Measurements from ENCODE around the gene CTU2. TPM values are rescaled to one million over a fixed set of nuclear protein-coding genes. Genes with fewer than 3 reads are reported as not detected.
A peak's percentile ranks its signal among the peaks of the same experiment; 100 is the strongest.

Gene CTU2
- total RNA-seq, 3 donors from 2014 or later (not counting 1 experiment from before 2014, with no cell fraction given): 36.6 to 43.3 (median 39.9) TPM

- Histone ChIP-seq H3K9me3 (ENCODE audit: control insufficient read depth, insufficient read depth, low read length) (no peaks in the 10 kb centered on the region), H3K4me1 (ENCODE audit: control insufficient read depth, insufficient read depth, low read length) (peaks cover 61% of the 10 kb centered on the region), H3K27me3 (ENCODE audit: control insufficient read depth, insufficient read depth, low read length) (no peaks in the 10 kb centered on the region), H3K36me3 (ENCODE audit: control insufficient read depth, insufficient read depth, low read length) (peaks cover 5% of the 10 kb centered on the region), H3K27ac (ENCODE audit: low read length) (peak overlapping the region; percentile 83), H3K4me3 (ENCODE audit: low read length) (peak overlapping the region; percentile 67)
- ATAC-seq: peak in 1 of 3 donors; percentile 1
- H3K36me3 Mint-ChIP-seq: no peaks in the 10 kb centered on the region
- WGBS (ENCODE audit: insufficient coverage): under 1% methylated on average over 57 of the region's 57 CpGs
- H3K9me3 Mint-ChIP-seq: no peaks in the 10 kb centered on the region
- H3K27ac Mint-ChIP-seq: peak overlapping the region; percentile 89 to 96
- peak overlapping the region; percentile 94 for H3K4me3 Mint-ChIP-seq
- DNase-seq: peak in 1 of 2 donors; percentile 45
- TF ChIP-seq, protein P1, sequence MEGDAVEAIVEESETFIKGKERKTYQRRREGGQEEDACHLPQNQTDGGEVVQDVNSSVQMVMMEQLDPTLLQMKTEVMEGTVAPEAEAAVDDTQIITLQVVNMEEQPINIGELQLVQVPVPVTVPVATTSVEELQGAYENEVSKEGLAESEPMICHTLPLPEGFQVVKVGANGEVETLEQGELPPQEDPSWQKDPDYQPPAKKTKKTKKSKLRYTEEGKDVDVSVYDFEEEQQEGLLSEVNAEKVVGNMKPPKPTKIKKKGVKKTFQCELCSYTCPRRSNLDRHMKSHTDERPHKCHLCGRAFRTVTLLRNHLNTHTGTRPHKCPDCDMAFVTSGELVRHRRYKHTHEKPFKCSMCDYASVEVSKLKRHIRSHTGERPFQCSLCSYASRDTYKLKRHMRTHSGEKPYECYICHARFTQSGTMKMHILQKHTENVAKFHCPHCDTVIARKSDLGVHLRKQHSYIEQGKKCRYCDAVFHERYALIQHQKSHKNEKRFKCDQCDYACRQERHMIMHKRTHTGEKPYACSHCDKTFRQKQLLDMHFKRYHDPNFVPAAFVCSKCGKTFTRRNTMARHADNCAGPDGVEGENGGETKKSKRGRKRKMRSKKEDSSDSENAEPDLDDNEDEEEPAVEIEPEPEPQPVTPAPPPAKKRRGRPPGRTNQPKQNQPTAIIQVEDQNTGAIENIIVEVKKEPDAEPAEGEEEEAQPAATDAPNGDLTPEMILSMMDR (IDR thresholded peaks at IDR 0.05): no peak
- peaks cover 47 to 61% of the 10 kb centered on the region in 2 donors for H3K4me1 Mint-ChIP-seq
- H3K27me3 Mint-ChIP-seq (ENCODE audit: low read depth in 2 of 2): no peaks in the 10 kb centered on the region
- intact Hi-C loops (cut with micrococcal nuclease): loop anchor here (1.0 kb wide), 1 partner anchor 136 kb away; the partner anchor contains the start of gene ZC3H18
Measured at GRCh38 chr16:88705801-88706228, 488 bp upstream of the CTU2 start.

DNA sequence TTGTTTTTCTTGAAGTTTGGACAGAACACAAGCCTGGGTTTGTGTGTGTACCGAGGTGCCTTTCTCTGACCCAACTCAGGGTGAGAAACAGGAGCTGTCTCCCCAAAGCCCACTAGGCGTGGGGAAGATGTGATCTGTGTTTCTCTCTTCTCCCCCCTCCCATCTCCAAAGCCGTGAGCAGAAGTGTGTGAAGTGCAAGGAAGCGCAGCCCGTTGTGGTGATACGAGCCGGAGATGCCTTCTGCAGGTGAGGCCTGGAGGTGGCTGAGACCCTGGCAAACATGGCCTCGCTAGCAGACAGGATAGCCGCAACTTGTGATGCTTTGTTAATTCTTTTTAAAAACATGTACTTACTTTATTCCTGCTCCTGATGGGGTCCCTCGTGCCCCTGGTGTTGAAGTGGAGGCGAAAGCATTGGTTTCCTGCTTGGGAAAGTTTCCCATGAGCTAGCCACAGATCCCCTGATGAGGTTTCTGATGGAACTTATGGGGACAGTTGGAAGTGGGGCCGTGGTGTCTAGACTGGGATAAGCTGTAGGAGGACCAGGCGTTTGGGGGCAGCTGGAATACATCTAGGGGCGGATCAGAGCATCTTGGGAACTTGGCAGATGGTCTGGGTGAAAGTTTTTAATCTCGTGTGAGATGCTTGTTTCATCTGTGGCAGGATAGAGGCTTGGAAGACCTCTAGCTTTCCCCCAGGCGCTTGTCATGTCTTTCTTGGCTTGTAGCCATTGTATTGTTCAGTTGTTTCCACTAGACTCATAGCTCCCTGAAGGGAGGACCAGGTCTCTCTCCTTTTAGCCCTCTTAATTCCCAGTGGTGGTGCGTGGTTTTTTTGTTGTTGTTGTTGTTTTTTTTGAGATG is 893 bp downstream of the CTU2 start:
- Histone ChIP-seq H3K27ac (ENCODE audit: low read length) (peak overlapping the region; percentile 82), H3K4me1 (ENCODE audit: control insufficient read depth, insufficient read depth, low read length) (peaks cover 57% of the 10 kb centered on the region), H3K36me3 (ENCODE audit: control insufficient read depth, insufficient read depth, low read length) (peaks cover 5% of the 10 kb centered on the region), H3K4me3 (ENCODE audit: low read length) (peak overlapping the region; percentile 81), H3K27me3 (ENCODE audit: control insufficient read depth, insufficient read depth, low read length) (no peaks in the 10 kb centered on the region), H3K9me3 (ENCODE audit: control insufficient read depth, insufficient read depth, low read length) (no peaks in the 10 kb centered on the region)
- no peaks in the 10 kb centered on the region for H3K36me3 Mint-ChIP-seq
- H3K27ac Mint-ChIP-seq: peak overlapping the region; percentile 78 to 89
- no peaks in the 10 kb centered on the region for H3K9me3 Mint-ChIP-seq
- 60% methylated on average over 15 of the region's 17 CpGs for WGBS (ENCODE audit: insufficient coverage)
- peaks cover 48 to 51% of the 10 kb centered on the region in 2 donors for H3K4me1 Mint-ChIP-seq
- DNase-seq: peak in 1 of 2 donors; percentile 47
- TF ChIP-seq, protein P1 (IDR thresholded peaks at IDR 0.05): no peak
- H3K27me3 Mint-ChIP-seq (ENCODE audit: low read depth in 2 of 2): no peaks in the 10 kb centered on the region
- H3K4me3 Mint-ChIP-seq: peak overlapping the region; percentile 75
- no peak for ATAC-seq
- intact Hi-C loops (cut with micrococcal nuclease): loop anchor here (1.0 kb wide), 1 partner anchor 137 kb away; the partner anchor contains the start of gene ZC3H18

- no peak overlapping the region for H3K4me3 Mint-ChIP-seq
- Histone ChIP-seq H3K4me3 (ENCODE audit: low read length) (no peak overlapping the region), H3K27me3 (ENCODE audit: control insufficient read depth, insufficient read depth, low read length) (no peaks in the 10 kb centered on the region), H3K27ac (ENCODE audit: low read length) (no peak overlapping the region), H3K9me3 (ENCODE audit: control insufficient read depth, insufficient read depth, low read length) (no peaks in the 10 kb centered on the region), H3K4me1 (ENCODE audit: control insufficient read depth, insufficient read depth, low read length) (peaks cover 23% of the 10 kb centered on the region), H3K36me3 (ENCODE audit: control insufficient read depth, insufficient read depth, low read length) (peaks cover 23% of the 10 kb centered on the region)
- no peaks in the 10 kb centered on the region for H3K27me3 Mint-ChIP-seq (ENCODE audit: low read depth in 2 of 2)
- peaks cover 18 to 20% of the 10 kb centered on the region in 2 donors for H3K4me1 Mint-ChIP-seq
- H3K27ac Mint-ChIP-seq: no peak overlapping the region
- ATAC-seq (no peak), DNase-seq (no peak)
- no peaks in the 10 kb centered on the region for H3K9me3 Mint-ChIP-seq
- TF ChIP-seq, protein P1 (IDR thresholded peaks at IDR 0.05): no peak
- 80% methylated on average over 16 of the region's 16 CpGs for WGBS (ENCODE audit: insufficient coverage)
- intact Hi-C loops (cut with micrococcal nuclease): no loop called here
- H3K36me3 Mint-ChIP-seq: no peaks in the 10 kb centered on the region
Measured at GRCh38 chr16:88710556-88710955, 4.3 kb downstream of the CTU2 start.
